Adrenal gland (tissue), 12 donors: ENCODE data around the gene CSF1R. TPM values are rescaled to one million over a fixed set of nuclear protein-coding genes. Genes with fewer than 3 reads are reported as not detected.
A peak's percentile ranks its signal among the peaks of the same experiment; 100 is the strongest.

Source experiments
- DNase-seq, 7 donors: peaks; one replicate each; pipeline ENCODE4 v3.0.0-alpha.2; 2019 to 2020
- H3K27ac ChIP-seq, 5 donors: fragments of 200-600 bp; sonication (generic) in 4 of 5; 1 replicate in 3 of 5; 2 replicates in 2 of 5; pipeline versions ENCODE4 v1.5.1 to v1.8.0; 2016 to 2020; ENCODE audit warnings: mild to moderate bottlenecking in 1 of 5
- H3K27me3 ChIP-seq: fragments of 200-600 bp; 2 replicates; pipeline ENCODE4 v1.8.0; 2021
- H3K36me3 ChIP-seq, 2 donors: fragments of 200-600 bp; replicated peaks in 1 of 2; 1 replicate in 1 of 2; 2 replicates in 1 of 2; pipeline versions ENCODE4 v1.5.1 to v1.8.0; 2018 to 2022
- H3K4me1 ChIP-seq, 2 donors: fragments of 200-600 bp; replicated peaks in 1 of 2; 1 replicate in 1 of 2; 2 replicates in 1 of 2; pipeline versions ENCODE4 v1.5.1 to v1.8.0; 2018 to 2021
- H3K4me3 ChIP-seq, 4 donors: fragments of 200-600 bp; sonication (generic) in 3 of 4; one replicate each; pipeline ENCODE4 v1.5.1; 2016 to 2018
- H3K9me3 ChIP-seq, 3 donors: fragments of 200-600 bp; sonication (generic) in 1 of 3; replicated peaks in 1 of 3; 1 replicate in 2 of 3; 2 replicates in 1 of 3; pipeline versions ENCODE4 v1.5.1 to v1.8.0; 2016 to 2021
- POLR2A ChIP-seq, 2 donors: fragments of 450-650 bp; IDR thresholded peaks; one replicate each; pipeline ENCODE4 v1.6.1; 2017; ENCODE audit warnings: antibody characterized with exemption in 2 of 2, mild to moderate bottlenecking in 2 of 2, moderate library complexity in 1 of 2
- WGBS, 4 donors: extraction: QIAGEN DNeasy Blood & Tissue Kit in 2 of 4; methylation state at CpG; one replicate each; pipeline versions ENCODE4 v1.1.5 to v1.1.7; 2013 to 2017; 5-methylcytosine and 5-hydroxymethylcytosine counted together
- intact Hi-C, 2 donors: fragments of 100-400 bp; cut with DNase I; formaldehyde crosslinking; loops; one replicate each; pipeline versions ENCODE4 v1.14.1 to v1.15.0; 2022 to 2023
- polyA plus RNA-seq, 3 donors: library from polyadenylated mRNA; stranded (reverse); fragments of 200-250 nt in 2 of 3; fragments of 350-450 nt in 1 of 3; fragmentation: Illumina TruSeq in 1 of 3; extraction: RNeasy Lipid Tissue Mini Kit (QIAGEN cat#74804) in 1 of 3; gene quantifications; one replicate each; pipeline ENCODE4 v1.2.3, GENCODE V29; 2013 to 2014
- total RNA-seq, 9 donors: library from RNA; depleted of rRNA in 4 of 9; stranded (reverse); fragments of >200 nt in 4 of 9; fragments of 120-200 nt in 1 of 9; fragmentation: NEBNext Ultra II Directional in 1 of 9; extraction: Animal tissue kit (Norgen Biotek cat#: 25700) in 1 of 9; gene quantifications; one replicate each; pipeline versions ENCODE4 v1.1.0 to v1.2.4, GENCODE V29; 2013 to 2023
- TF ChIP-seq, protein P1 (sequence below), 6 experiments: fragments of 450-650 bp in 4 of 6; fragments of 200-600 bp in 2 of 6; sonication (generic) in 1 of 6; IDR thresholded peaks; 1 replicate in 5 of 6; 2 replicates in 1 of 6; pipeline versions ENCODE4 v1.5.1 to v1.8.0; 2016 to 2021; ENCODE audit warnings: antibody characterized with exemption in 6 of 6, mild to moderate bottlenecking in 2 of 6, moderate library complexity in 1 of 6
- donor health status: healthy with polysubstance abuse.
- donor health status: Bipolar disorder and iron deficiency.
- donor health status: DM: yes; HTN: yes; CAD: no.
- donor health status: DM: no; HTN: no; CAD: no.
- donor health status: DM: no; HTN: no; CAD: no.
- donor health status: DM: yes; HTN: yes; CAD: no.

Gene CSF1R
- total and polyA plus RNA-seq, 12 donors: 4.6 to 165 (median 72.4) TPM

DNA sequence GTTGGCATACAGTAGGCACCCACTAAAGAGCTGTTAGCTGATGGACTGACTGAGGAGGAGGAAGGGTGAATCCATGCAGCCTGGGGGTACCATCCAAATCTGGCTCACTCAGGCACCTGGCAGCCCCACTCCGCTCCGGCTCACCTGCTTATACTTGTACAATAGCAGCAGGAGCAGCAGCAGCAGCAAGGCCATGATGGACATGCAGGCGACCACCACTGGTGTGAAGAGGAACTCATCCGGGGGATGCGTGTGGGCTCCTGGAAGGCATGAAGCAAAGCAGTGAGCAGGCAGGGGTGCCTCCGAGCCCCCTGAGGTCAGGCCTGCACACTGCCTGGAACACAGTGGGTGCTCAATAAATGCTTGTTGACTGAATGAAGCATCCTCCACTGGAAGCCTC, 18.3 kb downstream of the CSF1R start:
- no peaks in the 10 kb centered on the region for H3K36me3 ChIP-seq

DNA sequence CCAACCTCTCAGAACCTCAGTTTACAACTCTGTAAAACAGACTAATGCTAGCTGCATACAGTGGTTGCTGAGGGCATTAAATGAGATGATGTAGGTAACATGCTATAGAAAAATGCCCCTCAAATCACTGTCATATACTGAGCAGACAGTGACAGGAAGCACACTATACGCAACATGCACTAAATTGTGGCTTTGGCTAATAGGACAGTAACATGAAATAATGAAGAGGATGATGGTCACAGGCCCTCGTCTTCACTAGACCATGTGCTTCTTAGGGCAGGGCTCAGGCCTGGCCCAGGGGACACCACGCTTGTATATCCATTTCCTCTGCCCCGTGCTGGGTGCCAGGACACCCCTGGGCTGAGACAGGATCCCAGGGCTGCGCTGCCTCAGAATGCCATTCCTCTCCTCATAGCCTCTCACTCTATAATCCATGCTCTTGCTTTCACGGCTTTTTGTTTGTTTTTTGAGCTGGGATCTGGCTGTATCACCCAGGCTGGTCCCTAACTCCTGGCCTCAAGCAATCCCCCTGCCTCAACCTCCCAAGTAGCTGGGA, 18.9 kb downstream of the CSF1R start:
- Histone ChIP-seq H3K27me3 (no peaks in the 10 kb centered on the region), H3K9me3 (no peaks in the 10 kb centered on the region), H3K4me3 (no peak overlapping the region), H3K36me3 (no peaks in the 10 kb centered on the region), H3K27ac (peak overlapping the region in 1 of 5 donors; percentile 6), H3K4me1 (peaks cover 0 to 5% of the 10 kb centered on the region in 2 donors)
- WGBS, 4 donors: 87 to 93% (median 89%) methylated on average over 5 to 6 of the region's 6 CpGs
- TF ChIP-seq POLR2A (IDR thresholded peaks at IDR 0.05): no peak
- TF ChIP-seq, protein P1, sequence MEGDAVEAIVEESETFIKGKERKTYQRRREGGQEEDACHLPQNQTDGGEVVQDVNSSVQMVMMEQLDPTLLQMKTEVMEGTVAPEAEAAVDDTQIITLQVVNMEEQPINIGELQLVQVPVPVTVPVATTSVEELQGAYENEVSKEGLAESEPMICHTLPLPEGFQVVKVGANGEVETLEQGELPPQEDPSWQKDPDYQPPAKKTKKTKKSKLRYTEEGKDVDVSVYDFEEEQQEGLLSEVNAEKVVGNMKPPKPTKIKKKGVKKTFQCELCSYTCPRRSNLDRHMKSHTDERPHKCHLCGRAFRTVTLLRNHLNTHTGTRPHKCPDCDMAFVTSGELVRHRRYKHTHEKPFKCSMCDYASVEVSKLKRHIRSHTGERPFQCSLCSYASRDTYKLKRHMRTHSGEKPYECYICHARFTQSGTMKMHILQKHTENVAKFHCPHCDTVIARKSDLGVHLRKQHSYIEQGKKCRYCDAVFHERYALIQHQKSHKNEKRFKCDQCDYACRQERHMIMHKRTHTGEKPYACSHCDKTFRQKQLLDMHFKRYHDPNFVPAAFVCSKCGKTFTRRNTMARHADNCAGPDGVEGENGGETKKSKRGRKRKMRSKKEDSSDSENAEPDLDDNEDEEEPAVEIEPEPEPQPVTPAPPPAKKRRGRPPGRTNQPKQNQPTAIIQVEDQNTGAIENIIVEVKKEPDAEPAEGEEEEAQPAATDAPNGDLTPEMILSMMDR (IDR thresholded peaks at IDR 0.05): no peak
- peak in 3 of 7 donors; percentile 3 to 43 (median 15) for DNase-seq
- intact Hi-C loops: no loop called here

More for the DNA sequence above, 18.3 kb downstream of the CSF1R start:
- intact Hi-C loops: no loop called here
- no peak for TF ChIP-seq POLR2A (IDR thresholded peaks at IDR 0.05)
- TF ChIP-seq, protein P1 (IDR thresholded peaks at IDR 0.05): no peak
- Histone ChIP-seq H3K4me1 (peaks cover 0 to 5% of the 10 kb centered on the region in 2 donors), H3K4me3 (no peak overlapping the region), H3K9me3 (no peaks in the 10 kb centered on the region), H3K27me3 (no peaks in the 10 kb centered on the region), H3K27ac (peak overlapping the region in 1 of 5 donors; percentile 6)
- WGBS, 4 donors: 75 to 95% (median 94%) methylated on average over 5 to 6 of the region's 6 CpGs
- peak in 1 of 7 donors; percentile 45 for DNase-seq

DNA sequence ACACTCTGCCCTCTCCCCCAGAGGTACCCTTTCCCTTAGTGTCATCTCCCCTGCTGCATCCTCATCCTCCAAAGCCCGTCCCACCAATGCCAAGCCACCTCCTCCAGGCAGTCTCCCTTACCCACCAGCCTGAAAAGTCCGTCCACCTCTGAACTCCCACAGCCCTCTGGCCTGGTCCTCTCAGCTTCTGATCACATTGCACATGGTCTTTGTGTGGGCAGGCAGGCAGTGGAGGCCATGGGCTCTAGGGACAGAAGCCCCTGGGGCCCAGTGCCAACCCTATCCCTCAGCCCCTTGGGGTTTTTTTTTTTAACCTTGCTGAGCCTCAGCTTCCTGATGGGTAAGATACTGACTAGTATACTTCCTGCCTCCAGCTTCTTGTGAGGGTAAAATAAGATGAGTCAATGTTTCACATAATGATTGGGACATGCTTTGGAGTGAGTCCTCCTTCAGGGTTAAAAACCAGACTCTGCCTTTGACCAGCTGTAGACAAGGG, 19.4 kb downstream of the CSF1R start:
- Histone ChIP-seq H3K27ac (peak overlapping the region in 1 of 5 donors; percentile 71), H3K4me1 (peaks cover 0 to 5% of the 10 kb centered on the region in 2 donors), H3K9me3 (no peaks in the 10 kb centered on the region), H3K4me3 (no peak overlapping the region), H3K36me3 (no peaks in the 10 kb centered on the region), H3K27me3 (no peaks in the 10 kb centered on the region)
- WGBS, 4 donors: 73 to 96% (median 85%) methylated on average over 2 of the region's 2 CpGs
- TF ChIP-seq, protein P1 (IDR thresholded peaks at IDR 0.05): no peak
- no peak for TF ChIP-seq POLR2A (IDR thresholded peaks at IDR 0.05)
- intact Hi-C loops: no loop called here
- DNase-seq: peak in 1 of 7 donors; percentile 11

DNA sequence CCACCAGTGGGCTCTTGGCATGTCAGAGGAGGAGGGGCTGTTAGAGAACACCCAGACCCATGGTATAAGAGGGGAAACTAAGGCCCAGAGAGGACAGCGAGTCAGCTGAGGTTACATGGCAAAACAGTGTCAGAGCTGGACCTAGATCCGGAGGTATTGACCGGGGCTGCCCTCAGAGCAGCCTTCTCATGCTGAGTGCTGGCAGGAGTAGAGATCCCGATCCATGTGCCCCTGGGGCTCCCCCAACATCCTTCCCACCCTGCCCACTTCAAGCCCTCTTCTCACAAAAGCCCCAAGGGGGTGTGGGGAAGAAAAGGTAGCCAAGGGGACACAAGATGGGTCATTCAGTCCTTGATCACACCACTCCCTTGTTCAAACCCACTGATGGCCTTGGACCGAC, 19.9 kb downstream of the CSF1R start:
- H3K4me1 ChIP-seq: peaks cover 0 to 5% of the 10 kb centered on the region in 2 donors

More for the DNA sequence above, 19.9 kb downstream of the CSF1R start:
- Histone ChIP-seq H3K9me3 (no peaks in the 10 kb centered on the region), H3K27ac (peak overlapping the region in 1 of 5 donors; percentile 71), H3K4me3 (no peak overlapping the region), H3K27me3 (no peaks in the 10 kb centered on the region), H3K36me3 (no peaks in the 10 kb centered on the region)
- WGBS, 4 donors: 85 to 91% (median 87%) methylated on average over 5 of the region's 5 CpGs
- TF ChIP-seq, protein P1 (IDR thresholded peaks at IDR 0.05): no peak
- no peak for TF ChIP-seq POLR2A (IDR thresholded peaks at IDR 0.05)
- intact Hi-C loops: no loop called here
- no peak for DNase-seq
